GM19239 (cell line): ENCODE results near the gene KRT78.

ENCODE experiments used
- DNase-seq: peaks from one replicate; pipeline ENCODE4 v3.0.0; 2011; ENCODE audit warnings: low spot score; ENCODE audit not compliant: insufficient read length
- FAIRE-seq: peaks from 2 replicates; lab custom pipeline; 2011; peaks lifted over from hg19 to GRCh38; lab: Jason Lieb, UNC

Gene KRT78

DNA sequence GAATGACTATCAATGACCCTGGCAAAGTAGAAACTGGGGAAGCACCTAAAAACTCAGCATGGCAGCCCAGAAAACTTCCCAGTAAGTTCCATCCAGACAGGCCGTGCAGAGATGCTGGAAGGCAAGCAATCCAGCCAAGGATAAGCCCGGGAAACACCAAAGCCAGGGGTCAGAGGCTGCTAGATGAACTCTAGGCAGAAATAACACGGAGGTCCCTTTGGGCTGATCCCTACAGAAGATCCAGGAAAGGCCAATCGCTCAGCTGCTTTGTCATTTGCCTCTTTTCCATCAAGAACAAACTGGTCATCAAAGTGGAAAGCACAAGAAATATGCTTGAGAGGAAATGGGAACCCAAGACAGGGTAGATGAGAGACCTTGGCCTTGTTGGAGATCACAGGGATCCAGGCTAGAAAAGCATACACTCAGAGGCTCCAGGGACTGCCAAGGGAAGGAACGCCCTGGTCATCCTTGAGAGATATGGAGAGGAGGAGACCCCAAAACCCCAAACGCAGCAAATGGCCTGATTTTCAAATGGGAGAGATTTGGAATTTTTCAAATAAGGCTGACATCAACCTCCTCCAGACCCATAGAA lies 21.2 kb downstream of the KRT78 start:
- FAIRE-seq (no peak), DNase-seq (no peak)

DNA sequence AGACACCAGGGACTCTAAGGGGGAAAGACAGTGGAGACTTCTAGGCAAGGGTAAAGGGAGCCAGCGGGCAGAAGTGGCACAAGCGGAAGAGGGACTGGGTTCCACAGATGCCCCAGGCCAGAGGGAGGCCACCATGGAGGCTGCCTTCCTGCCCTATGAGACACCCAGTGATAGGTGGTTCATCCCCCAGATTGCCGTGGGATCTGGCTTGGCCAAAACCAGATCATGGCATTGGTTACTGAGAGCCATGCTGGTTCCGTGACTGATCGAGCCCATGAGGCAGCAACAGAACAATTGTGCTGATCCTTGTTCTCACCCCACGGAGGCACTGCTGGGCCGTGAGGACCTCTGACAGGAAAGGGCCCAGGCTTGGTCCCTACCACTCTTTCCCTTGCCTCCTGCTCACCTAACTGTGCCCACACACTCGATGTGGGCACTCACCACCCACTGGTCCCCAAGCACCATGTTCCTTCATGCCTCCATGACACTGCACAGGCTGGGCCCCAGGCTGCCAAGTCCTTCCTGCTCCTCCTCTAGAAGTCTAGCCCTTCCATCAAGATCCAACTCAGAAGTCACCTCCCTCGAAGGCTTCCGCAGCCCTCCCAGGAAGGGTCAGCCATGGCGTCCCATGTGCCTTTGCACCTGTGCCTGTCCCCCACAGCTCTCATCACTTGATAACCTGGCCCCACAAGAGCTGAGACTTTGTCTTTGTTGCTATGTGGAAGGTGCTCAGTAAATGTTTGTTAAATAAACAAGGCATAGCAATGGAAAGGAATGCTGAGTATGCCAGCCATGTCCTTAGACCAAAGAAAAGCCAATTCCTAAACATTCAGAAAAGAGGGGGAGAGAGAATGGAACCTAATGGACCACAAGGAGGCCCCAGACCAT lies 21.9 kb downstream of the KRT78 start:
- FAIRE-seq, result no peak
- no peak for DNase-seq

DNA sequence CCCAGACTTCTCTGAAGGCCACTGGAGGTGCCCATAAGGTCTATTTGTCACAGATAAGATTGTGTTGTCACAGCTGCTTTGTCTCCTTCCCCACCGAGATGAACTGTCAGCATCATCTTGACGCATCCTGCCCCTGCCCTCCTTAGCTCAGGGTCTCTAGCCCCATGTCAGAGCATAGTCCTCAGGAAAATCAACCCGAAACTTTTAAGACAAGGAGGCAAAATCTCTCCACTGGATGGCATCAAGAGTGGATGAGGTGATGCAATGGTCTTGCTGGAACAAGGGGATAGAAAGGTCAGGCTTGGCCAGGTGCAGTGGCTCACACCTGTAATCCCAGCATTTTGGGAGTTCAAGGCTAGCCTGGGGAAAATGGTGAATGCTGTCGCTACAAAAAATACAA lies 22.8 kb downstream of the KRT78 start:
- DNase-seq (no peak), FAIRE-seq (no peak)

DNA sequence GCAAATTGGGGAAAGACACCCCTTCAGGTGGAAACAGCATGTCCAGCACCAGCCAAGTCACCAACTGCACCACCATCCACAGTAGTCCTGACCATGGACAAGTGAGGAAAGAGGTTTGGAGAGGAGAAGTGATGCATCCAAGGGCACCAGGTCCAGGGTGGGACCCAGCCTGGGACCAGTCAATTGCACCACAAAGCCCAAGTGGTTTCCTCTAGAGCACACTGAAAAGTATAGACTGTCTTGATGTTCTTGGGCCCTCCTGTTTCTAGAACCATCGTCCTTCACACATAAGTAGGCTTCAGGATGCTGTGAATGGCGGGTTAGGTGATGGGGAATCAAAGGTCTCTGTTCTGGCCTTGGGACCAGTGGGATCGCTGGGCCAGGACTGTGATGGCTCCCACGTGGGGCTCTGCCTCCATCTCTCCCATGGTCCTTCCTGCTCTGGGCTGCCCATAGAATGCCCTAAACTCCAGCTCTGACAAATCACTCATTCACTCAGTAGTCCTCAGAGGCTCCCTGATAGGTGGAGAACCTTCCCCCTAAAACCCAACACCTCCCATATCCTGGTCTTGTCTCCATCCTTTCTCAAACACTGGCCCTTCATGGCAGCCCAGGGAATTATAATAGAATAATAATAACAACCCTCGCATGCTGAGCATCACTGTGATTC lies 23.9 kb downstream of the KRT78 start:
- DNase-seq (no peak), FAIRE-seq (no peak)

DNA sequence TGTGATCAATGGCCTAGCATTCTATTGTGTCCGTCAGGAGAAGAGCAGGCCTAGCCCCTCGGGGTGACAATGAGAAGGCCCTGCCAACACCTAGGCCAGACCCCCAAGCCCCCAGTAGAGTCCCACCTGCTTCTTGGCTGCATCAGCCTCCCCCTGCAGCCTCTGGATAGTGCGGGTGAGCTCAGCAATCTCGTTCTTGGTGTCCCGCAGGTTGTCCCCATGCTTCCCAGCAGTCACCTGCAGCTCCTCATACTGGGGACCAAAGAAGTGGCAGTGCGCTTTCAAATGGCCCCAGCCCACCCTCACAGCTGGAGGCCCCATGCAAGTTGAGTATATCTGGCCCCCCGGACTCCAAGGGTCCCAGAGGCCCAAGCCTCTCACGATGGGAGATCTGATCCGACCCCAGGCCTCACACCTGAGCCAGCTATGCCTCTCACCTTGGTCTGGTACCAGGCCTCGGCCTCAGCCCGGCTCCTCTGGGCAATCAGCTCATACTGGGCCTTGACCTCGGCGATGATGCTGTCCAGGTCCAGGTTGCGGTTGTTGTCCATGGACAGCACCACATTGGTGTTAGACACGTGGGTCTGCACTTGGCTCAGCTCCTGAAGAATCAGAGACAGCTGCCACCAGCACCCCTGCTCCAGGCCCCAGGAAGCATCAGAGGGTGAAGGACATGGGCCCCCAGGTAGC lies 24.9 kb downstream of the KRT78 start:
- DNase-seq, result no peak
- no peak for FAIRE-seq

DNA sequence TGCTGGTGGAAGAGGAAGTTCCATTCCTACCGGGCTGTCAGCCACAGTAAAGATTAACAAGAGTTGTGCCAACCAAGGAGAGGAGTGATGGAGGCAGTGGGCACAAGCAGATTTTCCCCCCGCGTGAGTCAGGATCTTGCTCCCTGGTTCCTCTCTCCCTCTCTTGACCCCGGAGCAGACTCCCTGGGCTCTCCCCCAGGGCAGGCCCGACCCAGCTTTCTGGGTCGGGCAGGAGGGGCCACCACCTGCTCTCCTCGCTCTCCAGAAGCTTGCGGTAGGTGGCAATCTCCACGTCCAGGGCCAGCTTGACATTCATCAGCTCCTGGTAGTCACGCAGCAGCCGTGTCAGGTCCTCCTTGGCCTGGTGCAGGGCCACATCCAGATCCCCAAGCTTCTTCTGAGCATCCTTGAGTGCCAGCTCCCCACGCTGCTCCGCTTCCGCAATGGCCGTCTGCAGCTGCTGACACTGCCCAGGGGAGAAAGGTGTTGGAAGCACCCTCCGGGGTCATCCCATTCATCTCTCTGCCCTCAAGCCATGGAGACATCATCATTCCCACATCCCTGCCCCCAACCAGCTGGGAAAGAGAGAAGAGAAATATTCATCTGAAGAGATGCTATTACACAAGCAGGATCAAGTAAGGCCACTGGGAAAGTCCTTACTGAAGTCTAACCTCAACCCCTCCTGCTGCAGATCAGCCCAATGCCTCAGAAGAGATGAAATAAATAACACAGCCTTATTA lies 25.9 kb downstream of the KRT78 start:
- no peak for DNase-seq
- FAIRE-seq, result no peak

DNA sequence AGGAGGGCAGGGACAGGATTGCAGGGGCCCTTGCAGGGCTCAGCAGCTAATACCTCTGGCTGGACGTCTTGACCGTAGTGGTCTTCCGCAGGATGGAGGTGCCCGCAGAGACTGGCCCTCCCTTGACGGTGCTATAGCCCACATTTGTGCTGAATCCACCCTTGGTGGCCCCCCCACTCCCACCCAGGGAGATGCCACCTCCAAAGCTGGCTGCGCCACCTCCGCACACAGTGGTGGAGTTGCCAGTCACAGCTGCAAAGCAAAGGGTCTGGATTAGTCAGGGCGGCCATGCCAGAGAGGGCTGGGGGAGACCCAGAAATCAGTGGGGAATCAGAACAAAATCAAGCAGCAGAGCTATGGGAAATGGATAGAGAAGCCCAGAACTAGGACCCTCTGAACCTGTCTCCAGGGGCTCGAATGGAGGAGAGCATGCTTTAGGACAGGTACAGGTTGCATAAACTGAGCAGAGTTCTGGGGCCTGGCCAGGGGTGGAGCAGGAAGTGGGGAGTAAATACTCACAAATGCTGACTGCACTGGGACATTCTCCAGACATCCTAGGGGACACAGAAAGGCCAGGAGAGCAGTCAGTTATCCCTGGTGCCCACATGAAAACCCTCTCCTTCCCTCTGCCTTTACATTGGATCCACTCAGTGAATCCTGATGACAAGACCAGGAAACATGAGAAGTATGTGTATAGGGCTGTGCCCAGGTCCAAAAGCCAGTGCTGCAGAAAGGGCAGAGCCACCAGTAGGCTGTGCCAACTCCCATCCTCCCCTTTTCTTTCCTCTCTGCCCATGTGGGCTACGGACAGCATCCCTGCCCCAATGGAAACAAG lies 26.8 kb downstream of the KRT78 start:
- FAIRE-seq (no peak), DNase-seq (no peak)

DNA sequence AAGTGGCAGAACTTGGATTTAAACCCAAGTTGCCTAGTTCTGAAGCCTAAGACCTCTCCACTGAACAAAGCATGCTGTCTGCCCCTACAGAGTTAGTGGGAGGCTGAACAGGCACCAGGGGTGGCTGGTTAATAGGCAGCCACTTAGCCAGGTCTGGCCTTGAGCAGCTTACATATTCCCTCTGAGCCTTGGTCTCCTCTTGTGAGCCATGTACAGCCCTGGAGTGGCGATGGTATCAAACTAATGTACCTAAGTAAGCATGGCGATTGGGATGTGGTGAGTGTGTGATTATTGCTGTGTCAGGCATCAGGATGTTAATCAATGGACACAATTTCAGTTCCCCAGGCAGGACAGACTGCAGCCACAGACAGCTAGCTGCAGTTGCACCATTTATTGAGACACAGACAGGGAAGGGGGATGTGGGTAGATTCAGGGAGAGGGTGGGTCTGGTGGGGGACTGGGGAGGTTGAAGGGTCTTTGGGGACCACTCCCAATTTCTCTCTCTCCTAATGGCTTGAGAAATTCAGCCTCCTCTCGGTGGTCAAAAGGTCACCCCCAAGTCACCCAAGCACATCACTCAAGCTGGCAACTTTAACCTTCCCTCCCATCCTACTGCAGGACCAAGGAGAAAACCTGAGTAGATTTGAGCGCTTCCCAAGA lies 27.6 kb downstream of the KRT78 start:
- FAIRE-seq (no peak), DNase-seq (no peak)

DNA sequence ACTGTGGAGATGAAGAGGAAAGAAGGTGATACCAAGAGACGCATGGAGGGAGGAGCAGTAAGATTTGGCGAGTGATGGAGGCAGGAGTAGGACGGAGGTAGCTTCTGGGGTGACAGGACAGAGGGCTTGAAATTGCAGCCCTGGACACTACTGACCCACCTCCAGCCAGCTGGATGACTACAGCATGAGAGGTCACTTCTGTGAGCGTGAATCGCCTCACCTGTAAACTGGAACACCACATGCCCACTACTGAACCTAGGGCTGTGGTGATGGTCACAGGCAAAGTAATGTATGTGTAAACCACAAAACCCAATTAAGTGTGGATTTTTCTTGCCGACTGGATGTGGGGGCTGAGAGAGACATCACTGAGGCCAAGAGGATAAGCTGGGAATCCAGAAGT lies 28.3 kb downstream of the KRT78 start:
- no peak for FAIRE-seq
- no peak for DNase-seq

DNA sequence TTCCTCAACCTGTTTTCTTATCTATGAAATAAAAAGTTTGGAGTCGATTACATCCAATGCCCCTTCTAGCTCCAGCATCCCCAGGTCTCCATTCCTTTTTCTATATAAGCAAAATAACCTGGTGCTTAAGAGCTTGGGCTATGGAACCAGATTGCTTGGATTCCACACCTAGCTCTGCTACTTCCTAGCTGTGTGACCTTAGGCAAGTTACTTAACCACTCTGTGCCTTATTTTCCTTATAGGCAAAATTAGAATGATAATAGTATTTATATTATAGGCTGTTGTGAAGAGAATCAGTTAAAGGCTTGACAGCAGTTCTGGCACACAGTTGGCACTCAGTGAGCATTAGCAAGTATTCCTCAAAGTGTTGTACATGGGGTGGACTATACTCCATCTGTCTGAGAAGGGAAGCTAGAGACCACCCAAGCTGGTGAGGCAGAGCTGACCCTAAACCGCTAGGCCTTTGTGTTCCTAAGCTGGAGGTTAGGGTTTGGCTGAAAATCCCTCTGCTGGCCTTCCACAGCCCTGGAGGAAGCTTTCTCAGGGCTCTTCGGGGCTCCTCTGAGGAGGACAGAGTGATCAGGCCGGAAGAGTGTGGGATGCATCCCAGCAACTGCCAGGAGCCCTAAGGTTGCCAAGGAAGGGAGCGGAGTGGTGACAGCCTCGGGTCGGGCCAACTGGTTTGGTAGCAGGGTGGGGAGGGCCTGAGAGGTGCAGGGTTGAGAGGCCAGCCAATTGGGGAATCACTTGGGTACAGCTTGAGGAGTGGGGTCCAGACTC lies 28.9 kb downstream of the KRT78 start:
- no peak for FAIRE-seq
- no peak for DNase-seq

DNA sequence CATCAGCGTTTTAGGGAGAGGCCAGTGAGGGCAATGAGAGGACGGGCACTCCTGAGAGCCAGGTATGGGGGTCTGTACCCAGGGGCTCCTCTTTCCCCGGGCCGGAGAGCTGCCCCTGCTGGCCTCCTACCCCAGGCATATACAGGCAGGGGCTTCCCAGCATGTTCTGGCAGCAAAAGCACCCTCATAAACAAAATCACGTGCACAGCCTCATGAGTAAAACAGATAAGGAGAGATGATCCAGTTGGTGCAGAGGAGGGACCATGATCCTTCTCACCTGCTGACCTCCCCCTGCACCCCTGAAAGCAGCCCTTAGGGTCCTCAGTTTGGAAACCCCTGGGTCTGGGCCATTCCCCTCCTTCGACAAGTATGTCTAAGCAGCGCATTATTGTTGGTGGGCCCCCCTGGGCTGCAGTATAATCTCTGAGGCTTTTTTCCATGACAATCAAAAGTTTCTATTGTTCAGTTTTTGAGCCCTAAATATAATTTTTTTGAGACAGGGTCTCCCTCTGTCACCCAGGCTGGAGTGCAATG lies 29.8 kb downstream of the KRT78 start:
- DNase-seq, result no peak
- no peak for FAIRE-seq

DNA sequence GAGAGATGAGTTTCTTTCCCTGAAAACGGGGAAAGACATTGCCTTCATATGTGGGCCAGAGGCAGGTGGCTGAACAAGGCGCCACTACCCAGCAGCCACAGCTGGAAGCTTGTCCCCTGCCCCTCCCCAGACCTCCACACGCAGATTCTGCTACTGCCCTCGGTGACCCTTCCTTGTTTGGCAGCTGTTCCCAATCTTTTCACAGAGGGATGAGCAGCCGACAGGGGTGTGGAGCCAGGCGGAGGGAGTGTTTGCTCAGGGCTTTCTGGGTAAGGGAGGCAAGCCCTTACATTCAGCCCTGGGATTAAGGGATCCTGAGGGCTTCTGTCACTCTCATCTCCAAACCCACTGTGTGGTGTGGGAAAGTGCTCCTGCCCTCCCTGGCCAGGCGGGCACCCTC lies 30.4 kb downstream of the KRT78 start:
- no peak for FAIRE-seq
- DNase-seq, result no peak

DNA sequence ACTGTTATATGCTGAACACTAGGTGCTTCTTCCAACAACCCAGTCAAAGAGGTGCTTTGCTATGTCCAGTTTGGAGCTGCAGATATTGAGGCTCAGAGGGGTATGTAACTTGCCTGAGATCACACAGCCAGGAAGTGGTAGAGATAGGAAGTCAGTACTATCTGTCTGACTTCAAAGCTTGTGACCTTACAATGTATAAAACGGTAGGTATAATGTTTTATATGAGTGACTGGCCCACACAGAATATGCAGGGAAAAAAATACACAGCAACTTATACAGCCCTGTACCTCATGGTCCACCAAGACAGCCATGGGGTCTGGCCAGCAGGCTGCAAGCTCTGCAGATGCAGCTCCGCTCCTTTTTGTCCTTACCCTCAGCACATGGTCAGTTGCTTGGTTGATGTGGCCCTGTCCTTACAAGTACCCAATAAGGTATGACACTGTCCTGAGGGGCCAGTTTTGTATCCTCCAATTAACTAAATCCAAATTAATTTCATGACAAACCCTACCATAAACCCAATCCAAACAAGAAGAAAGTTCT lies 31.0 kb downstream of the KRT78 start:
- DNase-seq (no peak), FAIRE-seq (no peak)

DNA sequence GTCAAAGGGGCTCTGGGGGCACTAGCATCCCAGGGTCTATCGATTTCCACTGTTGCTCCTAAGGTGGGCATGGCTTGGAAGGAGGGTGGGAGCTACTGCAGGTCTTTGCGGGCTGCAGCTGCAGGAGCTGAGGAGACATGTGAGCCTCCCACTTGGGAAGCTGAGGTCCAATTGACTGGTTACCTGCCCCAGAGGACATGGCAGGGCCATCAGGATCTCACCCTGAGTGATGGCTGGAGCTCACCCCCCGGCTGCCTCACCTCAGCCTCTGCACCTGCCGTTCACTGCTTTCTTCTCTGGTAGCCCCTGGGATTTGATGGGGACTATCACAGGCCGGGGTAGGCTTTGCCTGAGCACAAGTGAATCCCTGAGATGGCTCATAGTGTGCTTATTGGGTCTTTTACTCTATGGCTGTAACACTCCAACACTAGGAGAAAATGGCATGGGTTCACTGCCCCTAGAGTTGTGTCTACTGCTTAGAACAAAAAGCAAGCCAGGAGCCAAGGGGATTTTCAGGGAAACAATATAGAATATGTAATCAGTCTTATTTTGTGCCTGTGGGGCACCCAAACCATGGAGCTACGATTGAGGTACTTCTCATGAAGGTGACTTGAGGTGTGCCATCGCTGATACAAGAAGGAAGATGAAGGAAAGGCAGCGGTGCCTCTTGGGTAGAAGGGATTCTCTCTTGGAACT lies 31.6 kb downstream of the KRT78 start:
- FAIRE-seq, result no peak

DNA sequence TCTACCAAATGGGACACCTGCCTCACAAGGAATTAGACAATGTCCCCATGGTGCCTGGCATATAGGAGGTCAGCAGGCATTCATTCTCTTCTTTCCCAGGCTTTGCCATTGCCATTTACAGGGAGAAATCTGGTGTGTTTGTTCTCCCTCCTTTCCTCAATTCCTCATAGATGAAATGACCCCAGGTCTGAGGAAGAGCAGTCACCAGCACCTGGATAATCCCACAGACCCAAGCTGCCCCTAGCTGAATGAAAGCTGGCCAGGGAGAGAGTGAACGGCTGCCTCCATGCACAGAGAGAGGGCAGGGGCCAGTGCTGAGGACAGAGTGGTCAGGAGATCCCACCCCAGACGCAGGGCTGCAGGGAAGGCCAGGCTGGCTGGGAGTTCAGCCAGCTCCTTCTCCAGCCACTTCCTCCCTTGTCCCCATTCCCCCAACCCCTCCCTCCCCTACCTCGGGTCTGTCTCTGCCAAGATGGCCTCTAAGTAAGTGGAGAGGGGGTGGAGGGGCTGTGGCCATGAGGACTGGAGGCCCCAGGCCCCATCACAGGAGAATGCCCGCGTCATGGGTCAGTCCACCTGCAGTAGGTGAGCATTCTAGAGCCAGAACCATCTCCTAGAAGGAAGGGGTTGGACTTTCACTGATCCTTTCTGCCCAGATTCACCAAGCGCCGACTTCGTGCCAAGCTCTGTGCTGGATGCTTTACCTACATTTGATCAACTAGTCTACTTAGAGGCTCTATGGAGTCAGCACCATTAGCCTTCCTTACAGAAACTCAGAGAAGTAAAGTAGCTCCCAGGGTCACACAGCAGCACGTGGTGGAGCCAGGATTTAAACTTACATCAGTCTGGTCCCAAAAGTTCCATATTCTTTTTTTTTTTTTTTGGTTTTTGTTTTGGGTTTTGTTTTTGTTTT lies 32.9 kb downstream of the KRT78 start:
- FAIRE-seq (no peak), DNase-seq (no peak)

More for the DNA sequence above, 31.6 kb downstream of the KRT78 start:
- DNase-seq, result no peak

DNA sequence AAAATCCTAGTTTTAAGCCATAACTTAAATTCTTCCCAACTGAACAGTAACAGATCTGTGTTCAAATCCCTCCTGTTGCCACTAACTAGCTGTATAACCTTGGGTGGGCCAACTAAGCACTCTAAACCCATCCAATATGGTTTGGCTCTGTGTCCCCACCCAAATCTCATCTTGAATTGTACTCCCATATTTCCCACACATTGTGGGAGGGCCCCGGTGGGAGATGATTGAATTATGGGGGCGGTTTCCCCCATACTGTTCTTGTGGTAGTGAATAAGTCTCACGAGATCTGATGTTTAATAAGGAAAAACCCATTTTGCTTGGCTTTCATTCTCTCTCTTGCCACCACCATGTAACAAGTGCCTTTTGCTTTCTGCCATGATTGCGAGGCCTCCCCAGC lies 33.6 kb downstream of the KRT78 start:
- DNase-seq (no peak), FAIRE-seq (no peak)
